ENCODE data around the gene TSNAXIP1. TPM values are rescaled to one million over a fixed set of nuclear protein-coding genes. Genes with fewer than 3 reads are reported as not detected.

The TSNAXIP1 gene
- total RNA-seq, 1 donor from 2014 or later, result 0.41 TPM

GRCh38 chr16:67780847-67781564 lies 25.7 kb upstream of the TSNAXIP1 start:
- intact Hi-C loops (cut with DNase I), result no loop called here
- ATAC-seq, result no peak
- DNase-seq (ENCODE audit: missing footprints), result no peak

- ATAC-seq (no peak), DNase-seq (ENCODE audit: missing footprints) (no peak)
- intact Hi-C loops (cut with DNase I), result no loop called here
Measured at GRCh38 chr16:67781565-67781921, 25.1 kb upstream of the TSNAXIP1 start.

- no peak for ATAC-seq
- intact Hi-C loops (cut with DNase I), result no loop called here
- DNase-seq (ENCODE audit: missing footprints), result no peak
Measured at GRCh38 chr16:67782567-67783352, 23.9 kb upstream of the TSNAXIP1 start.

- DNase-seq (ENCODE audit: missing footprints), result no peak
- ATAC-seq, result no peak
- intact Hi-C loops (cut with DNase I), result no loop called here
Measured at GRCh38 chr16:67783353-67783725, 23.4 kb upstream of the TSNAXIP1 start.

- intact Hi-C loops (cut with DNase I), result no loop called here
- ATAC-seq (no peak), DNase-seq (ENCODE audit: missing footprints) (no peak)
Measured at GRCh38 chr16:67786491-67786890, 20.2 kb upstream of the TSNAXIP1 start.

GRCh38 chr16:67790071-67790470 lies 16.6 kb upstream of the TSNAXIP1 start:
- intact Hi-C loops (cut with DNase I), result no loop called here

GRCh38 chr16:67796099-67796718 lies 10.5 kb upstream of the TSNAXIP1 start:
- intact Hi-C loops (cut with DNase I), result no loop called here
- ATAC-seq, result no peak

More at GRCh38 chr16:67790071-67790470, 16.6 kb upstream of the TSNAXIP1 start:
- no peak for DNase-seq (ENCODE audit: missing footprints)
- ATAC-seq, result no peak

GRCh38 chr16:67800338-67800926 lies 6.3 kb upstream of the TSNAXIP1 start:
- DNase-seq (ENCODE audit: missing footprints) (no peak), ATAC-seq (peak; percentile 38)
- intact Hi-C loops (cut with DNase I), result no loop called here

More at GRCh38 chr16:67796099-67796718, 10.5 kb upstream of the TSNAXIP1 start:
- no peak for DNase-seq (ENCODE audit: missing footprints)

- intact Hi-C loops (cut with DNase I), result no loop called here
- DNase-seq (ENCODE audit: missing footprints) (no peak), ATAC-seq (no peak)
Measured at GRCh38 chr16:67801241-67801640, 5.4 kb upstream of the TSNAXIP1 start.

GRCh38 chr16:67801883-67802282 lies 4.8 kb upstream of the TSNAXIP1 start:
- DNase-seq (ENCODE audit: missing footprints) (no peak), ATAC-seq (no peak)
- intact Hi-C loops (cut with DNase I), result no loop called here

GRCh38 chr16:67803894-67804293 lies 2.8 kb upstream of the TSNAXIP1 start:
- no peak for DNase-seq (ENCODE audit: missing footprints)
- intact Hi-C loops (cut with DNase I), result no loop called here
- ATAC-seq, result no peak

GRCh38 chr16:67804853-67805542 lies 1.7 kb upstream of the TSNAXIP1 start:
- DNase-seq (ENCODE audit: missing footprints) (no peak), ATAC-seq (no peak)
- intact Hi-C loops (cut with DNase I), result loop anchor here (5.0 kb wide), 2 partner anchors 133 to 283 kb away; no protein-coding TSS in a partner anchor

- ATAC-seq (peak; percentile 0), DNase-seq (ENCODE audit: missing footprints) (no peak)
- intact Hi-C loops (cut with DNase I), result loop anchor here (2.0 to 5.0 kb wide), 4 partner anchors 41 to 284 kb away; partner anchors contain the start of genes CENPT, GFOD2 and NUTF2
Measured at GRCh38 chr16:67805718-67806427, 816 bp upstream of the TSNAXIP1 start.

GRCh38 chr16:67807148-67807682 lies 526 bp downstream of the TSNAXIP1 start:
- intact Hi-C loops (cut with DNase I), result loop anchor here (2.0 to 5.0 kb wide), 4 partner anchors 40 to 285 kb away; partner anchors contain the start of genes CENPT, GFOD2 and NUTF2
- ATAC-seq (no peak), DNase-seq (ENCODE audit: missing footprints) (no peak)

GRCh38 chr16:67811899-67812298 lies 5.2 kb downstream of the TSNAXIP1 start:
- no peak for ATAC-seq
- no peak for DNase-seq (ENCODE audit: missing footprints)
- intact Hi-C loops (cut with DNase I), result no loop called here

GRCh38 chr16:67814567-67814966 lies 7.9 kb downstream of the TSNAXIP1 start:
- ATAC-seq (no peak), DNase-seq (ENCODE audit: missing footprints) (no peak)
- intact Hi-C loops (cut with DNase I), result no loop called here

- intact Hi-C loops (cut with DNase I), result no loop called here
- no peak for ATAC-seq
- DNase-seq (ENCODE audit: missing footprints), result no peak
Measured at GRCh38 chr16:67820608-67821259, 14.0 kb downstream of the TSNAXIP1 start.

Measured in Right ventricle myocardium inferior (tissue), 1 donor.